H1 (cell line): ENCODE measurements around the gene NXN. TPM values are rescaled to one million over a fixed set of nuclear protein-coding genes. Genes with fewer than 3 reads are reported as not detected.

Source experiments
- POLR2A ChIP-seq, 2 experiments: IDR thresholded peaks; 1 replicate in 1 of 2; 2 replicates in 1 of 2; pipeline ENCODE4 v1.6.1; 2011; ENCODE audit warnings: low read depth in 2 of 2, low read length in 2 of 2, mild to moderate bottlenecking in 2 of 2; ENCODE audit errors: control extremely low read depth in 1 of 2
- RBBP5 ChIP-seq: IDR thresholded peaks from 2 replicates; pipeline ENCODE4 v1.7.1; 2012; ENCODE audit warnings: low read depth, mild to moderate bottlenecking, inconsistent platforms, low read length, moderate library complexity, borderline replicate concordance
- YY1 ChIP-seq: IDR thresholded peaks from 2 replicates; pipeline ENCODE4 v1.6.1; 2011; ENCODE audit warnings: low read depth, mild to moderate bottlenecking, low read length
- polyA plus RNA-seq, 7 experiments: library from polyadenylated mRNA; depleted of rRNA in 3 of 7; stranded (reverse) in 5 of 7; unstranded in 2 of 7; fragments of >200 nt in 5 of 7; fragments of 200-250 nt in 2 of 7; gene quantifications; 1 replicate in 5 of 7; 2 replicates in 1 of 7; 4 replicates in 1 of 7; pipeline versions ENCODE4 v1.2.1 to v1.2.3, GENCODE V29; 2011 to 2013; ENCODE audit warnings: missing spikeins in 2 of 7, mixed read lengths in 2 of 7
- total RNA-seq: library from RNA; stranded (reverse); fragmentation: NEBNext Ultra II Directional; extraction: Animal tissue kit (Norgen Biotek cat#: 25700); gene quantifications from 2 replicates; pipeline ENCODE4 v1.2.1, GENCODE V29; 2021

NXN gene
- total and polyA plus RNA-seq, 2 of the 8 experiments (the other 6 are each of a cell fraction or from before 2014, with no cell fraction given) = 94.1 to 107 TPM

- TF ChIP-seq RBBP5 = no peak
- TF ChIP-seq POLR2A (IDR thresholded peaks at IDR 0.05; ENCODE audit: control extremely low read depth in 1 of 2, low read depth in 2 of 2, low read length in 2 of 2) = no peak
- no peak for TF ChIP-seq YY1
- TF ChIP-seq, all 59 proteins: peak for 0
Observed at GRCh38 chr17:1006054-1006453, 26.5 kb upstream of the NXN start (continued).
